ENCODE data around the gene ZDHHC8.

GRCh38 chr22:20151276-20151588 is 19.6 kb downstream of the ZDHHC8 start:
- TF ChIP-seq, protein P1, sequence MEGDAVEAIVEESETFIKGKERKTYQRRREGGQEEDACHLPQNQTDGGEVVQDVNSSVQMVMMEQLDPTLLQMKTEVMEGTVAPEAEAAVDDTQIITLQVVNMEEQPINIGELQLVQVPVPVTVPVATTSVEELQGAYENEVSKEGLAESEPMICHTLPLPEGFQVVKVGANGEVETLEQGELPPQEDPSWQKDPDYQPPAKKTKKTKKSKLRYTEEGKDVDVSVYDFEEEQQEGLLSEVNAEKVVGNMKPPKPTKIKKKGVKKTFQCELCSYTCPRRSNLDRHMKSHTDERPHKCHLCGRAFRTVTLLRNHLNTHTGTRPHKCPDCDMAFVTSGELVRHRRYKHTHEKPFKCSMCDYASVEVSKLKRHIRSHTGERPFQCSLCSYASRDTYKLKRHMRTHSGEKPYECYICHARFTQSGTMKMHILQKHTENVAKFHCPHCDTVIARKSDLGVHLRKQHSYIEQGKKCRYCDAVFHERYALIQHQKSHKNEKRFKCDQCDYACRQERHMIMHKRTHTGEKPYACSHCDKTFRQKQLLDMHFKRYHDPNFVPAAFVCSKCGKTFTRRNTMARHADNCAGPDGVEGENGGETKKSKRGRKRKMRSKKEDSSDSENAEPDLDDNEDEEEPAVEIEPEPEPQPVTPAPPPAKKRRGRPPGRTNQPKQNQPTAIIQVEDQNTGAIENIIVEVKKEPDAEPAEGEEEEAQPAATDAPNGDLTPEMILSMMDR (IDR thresholded peaks at IDR 0.05 in 2 of 3, conservative IDR thresholded peaks at IDR 0.05 in 1 of 3; ENCODE audit: borderline replicate concordance in 1 of 3, insufficient read depth in 1 of 3, low read depth in 2 of 3, low read length in 2 of 3), result no peak
- no peak for TF ChIP-seq POLR2A (IDR thresholded peaks at IDR 0.05; ENCODE audit: borderline replicate concordance, extremely low read depth, insufficient read depth, insufficient read length)
- no peak for TF ChIP-seq SP1 (IDR thresholded peaks at IDR 0.05; ENCODE audit: low read depth)
- TF ChIP-seq ZBTB33 (IDR thresholded peaks at IDR 0.05; ENCODE audit: extremely low read depth, insufficient replicate concordance, low read length), result no peak
- no peak for TF ChIP-seq YY1 (IDR thresholded peaks at IDR 0.05; ENCODE audit: extremely low read depth, insufficient replicate concordance, low read depth, low read length)
- no peak for TF ChIP-seq ZNF274 (IDR thresholded peaks at IDR 0.05; ENCODE audit: low read depth, low read length)
- TF ChIP-seq EZH2 (IDR thresholded peaks at IDR 0.05), result no peak
- TF ChIP-seq RAD21 (IDR thresholded peaks at IDR 0.05; ENCODE audit: low read depth), result no peak
- no peak for TF ChIP-seq FOSL1 (IDR thresholded peaks at IDR 0.05; ENCODE audit: low read depth)
- TF ChIP-seq, protein P2, sequence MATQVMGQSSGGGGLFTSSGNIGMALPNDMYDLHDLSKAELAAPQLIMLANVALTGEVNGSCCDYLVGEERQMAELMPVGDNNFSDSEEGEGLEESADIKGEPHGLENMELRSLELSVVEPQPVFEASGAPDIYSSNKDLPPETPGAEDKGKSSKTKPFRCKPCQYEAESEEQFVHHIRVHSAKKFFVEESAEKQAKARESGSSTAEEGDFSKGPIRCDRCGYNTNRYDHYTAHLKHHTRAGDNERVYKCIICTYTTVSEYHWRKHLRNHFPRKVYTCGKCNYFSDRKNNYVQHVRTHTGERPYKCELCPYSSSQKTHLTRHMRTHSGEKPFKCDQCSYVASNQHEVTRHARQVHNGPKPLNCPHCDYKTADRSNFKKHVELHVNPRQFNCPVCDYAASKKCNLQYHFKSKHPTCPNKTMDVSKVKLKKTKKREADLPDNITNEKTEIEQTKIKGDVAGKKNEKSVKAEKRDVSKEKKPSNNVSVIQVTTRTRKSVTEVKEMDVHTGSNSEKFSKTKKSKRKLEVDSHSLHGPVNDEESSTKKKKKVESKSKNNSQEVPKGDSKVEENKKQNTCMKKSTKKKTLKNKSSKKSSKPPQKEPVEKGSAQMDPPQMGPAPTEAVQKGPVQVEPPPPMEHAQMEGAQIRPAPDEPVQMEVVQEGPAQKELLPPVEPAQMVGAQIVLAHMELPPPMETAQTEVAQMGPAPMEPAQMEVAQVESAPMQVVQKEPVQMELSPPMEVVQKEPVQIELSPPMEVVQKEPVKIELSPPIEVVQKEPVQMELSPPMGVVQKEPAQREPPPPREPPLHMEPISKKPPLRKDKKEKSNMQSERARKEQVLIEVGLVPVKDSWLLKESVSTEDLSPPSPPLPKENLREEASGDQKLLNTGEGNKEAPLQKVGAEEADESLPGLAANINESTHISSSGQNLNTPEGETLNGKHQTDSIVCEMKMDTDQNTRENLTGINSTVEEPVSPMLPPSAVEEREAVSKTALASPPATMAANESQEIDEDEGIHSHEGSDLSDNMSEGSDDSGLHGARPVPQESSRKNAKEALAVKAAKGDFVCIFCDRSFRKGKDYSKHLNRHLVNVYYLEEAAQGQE (IDR thresholded peaks at IDR 0.05; ENCODE audit: low read depth), result no peak
- no peak for TF ChIP-seq POLR2AphosphoS5 (IDR thresholded peaks at IDR 0.05; ENCODE audit: low read depth, low read length)

All from HCT116 (cell line).